Posterior vena cava (tissue), 2 donors: ENCODE measurements around the gene KPNA3. TPM values are rescaled to one million over a fixed set of nuclear protein-coding genes. Genes with fewer than 3 reads are reported as not detected.

Experiments used
- DNase-seq: peaks from one replicate; pipeline ENCODE4 v3.0.0-alpha.2; 2020; ENCODE audit warnings: low spot score
- intact Hi-C, 2 donors: fragments of 100-400 bp; cut with DNase I; formaldehyde crosslinking; loops; one replicate each; pipeline versions ENCODE4 v1.14.1 to v1.14.2; 2022 to 2023
- total RNA-seq, 2 donors: library from RNA; stranded (reverse); fragmentation: NEBNext Ultra II Directional; extraction: Animal tissue kit (Norgen Biotek cat#: 25700); gene quantifications; one replicate each; pipeline ENCODE4 v1.2.1, GENCODE V29; 2021
- donor health status: DM: yes; HTN: yes; CAD: no.
- donor health status: DM: yes; HTN: yes; CAD: no.

Gene KPNA3
- total RNA-seq, 2 donors from 2014 or later: 38.0 to 54.4 TPM

DNA sequence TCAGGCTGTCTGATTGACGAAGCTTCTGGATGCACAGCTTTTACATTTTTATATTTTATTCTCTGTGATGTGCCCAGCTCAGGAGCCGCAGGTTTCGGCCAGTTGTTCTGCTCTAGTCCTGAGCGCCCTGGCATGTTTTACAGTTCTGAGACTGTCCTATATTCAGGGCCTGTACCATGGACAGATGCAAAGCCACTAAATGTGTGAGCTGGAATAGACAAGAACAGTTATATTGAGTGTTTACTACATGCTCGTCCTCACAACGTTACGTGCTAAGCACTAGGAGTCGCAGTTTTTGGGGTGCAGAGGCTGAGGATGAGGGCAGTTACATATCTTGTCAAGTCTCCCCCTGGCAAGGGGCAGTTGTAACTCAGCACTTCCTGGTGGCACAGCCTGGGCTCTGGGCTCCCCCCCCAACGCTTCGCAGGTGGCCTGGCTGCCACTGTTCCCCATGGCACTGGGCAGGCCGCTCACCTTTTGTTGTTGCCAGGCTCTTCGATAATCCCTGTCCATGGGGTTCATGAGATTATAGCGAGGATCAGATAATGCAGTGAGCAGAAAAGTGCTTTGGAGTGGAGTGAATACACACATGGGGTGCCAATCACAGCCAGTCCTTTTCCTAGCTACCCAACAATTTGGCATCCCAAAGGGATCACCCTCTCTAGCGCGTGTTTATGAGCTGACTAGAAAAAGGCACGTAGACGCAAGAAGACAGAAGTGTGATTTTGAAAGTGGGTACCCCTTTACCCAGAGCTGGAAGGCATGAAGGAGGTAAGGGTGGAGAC lies 140.7 kb downstream of the KPNA3 start:
- intact Hi-C loops: loop anchor here in 1 of 2 donors (5.0 kb wide), 1 partner anchor 196 kb away; no protein-coding TSS in a partner anchor
- DNase-seq: no peak

DNA sequence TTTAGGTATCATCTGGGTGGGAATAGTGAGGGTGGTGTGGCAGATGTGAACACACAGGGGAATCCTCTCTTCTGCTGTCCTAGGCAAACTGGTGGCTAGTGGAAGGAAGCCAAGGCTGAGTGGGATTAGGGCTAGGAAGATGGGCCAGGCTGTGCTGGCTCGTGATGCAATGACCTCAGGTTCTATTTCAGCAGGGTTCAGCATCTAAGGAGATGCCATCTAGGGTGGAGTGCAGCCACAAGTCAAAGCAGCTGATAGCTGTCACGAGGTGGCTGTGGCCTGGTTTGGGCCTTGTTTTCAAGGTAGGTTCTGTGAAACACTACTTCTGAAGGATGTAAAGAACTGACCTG lies 142.5 kb downstream of the KPNA3 start:
- intact Hi-C loops: loop anchor here in 1 of 2 donors (5.0 kb wide), 1 partner anchor 197 kb away; no protein-coding TSS in a partner anchor
- no peak for DNase-seq

Other genes starting within 250 kb of the KPNA3 start
- 10 to 100 TPM; 12.9 to 13.0 TPM for gene RCBTB1, start 207.1 kb downstream of the KPNA3 start, total RNA-seq
- gene ARL11, start 164.2 kb downstream of the KPNA3 start, total RNA-seq: 1 to 10 TPM in 1 of 2 donors, under 1 TPM in 1; 0.71 to 1.9 TPM
- gene EBPL, start 101.2 kb downstream of the KPNA3 start, total RNA-seq: 10 to 100 TPM; 20.1 to 23.8 TPM
- 10 to 100 TPM in 1 of 2 donors, 1 to 10 TPM in 1; 9.1 to 10.8 TPM for gene SPRYD7, start 143.7 kb upstream of the KPNA3 start, total RNA-seq
- gene TRIM13, start 204.4 kb upstream of the KPNA3 start, total RNA-seq: 10 to 100 TPM; 18.0 to 20.9 TPM
- gene KCNRG, start 222.8 kb upstream of the KPNA3 start, total RNA-seq: under 1 TPM in 1 of 2 donors, not detected in 1; 0.46 TPM